LNCaP clone FGC (cell line): Measurements from ENCODE around the gene DCUN1D4.
"Not testable (repeated sequence)": the region's sequence is repeated elsewhere in the genome, so short reads cannot be mapped to it uniquely, and the experiment has no call there.

Experiments
- DNase-seq: peaks from one replicate; pipeline ENCODE4 v3.0.0-alpha.2; 2011; ENCODE audit warnings: low read depth
- H3K4me3 ChIP-seq: 2 replicates; pipeline ENCODE4 v1.5.1; 2011; ENCODE audit warnings: mild to moderate bottlenecking, low read depth, low read length, control low read depth
- CTCF ChIP-seq: IDR thresholded peaks from 2 replicates; pipeline ENCODE4 v1.5.1; 2012; ENCODE audit warnings: mild to moderate bottlenecking; ENCODE audit not compliant: control insufficient read depth, insufficient read depth; ENCODE audit errors: extremely low read depth

Gene DCUN1D4

DNA sequence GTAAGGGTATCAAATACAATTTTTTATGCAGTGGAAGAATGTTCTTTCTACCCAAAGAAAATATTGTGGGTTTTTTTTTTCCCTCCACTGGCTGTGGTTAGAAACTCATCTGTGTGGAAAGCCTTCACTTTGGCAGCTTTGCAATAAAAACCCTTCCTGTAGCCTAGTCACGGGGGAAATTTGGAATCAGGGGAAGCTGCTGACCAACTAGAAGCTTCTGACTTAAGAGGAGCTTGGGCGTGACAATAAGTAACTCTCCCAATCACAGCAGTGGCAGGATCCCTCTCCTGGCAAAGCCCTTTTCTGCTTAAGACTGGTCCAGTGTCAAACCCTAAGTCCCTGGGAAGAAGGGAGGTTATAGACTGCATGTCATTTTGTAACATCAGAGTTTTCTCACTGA, 89.3 kb downstream of the DCUN1D4 start:
- DNase-seq = no peak
- H3K4me3 ChIP-seq = no peak overlapping the region
- no peak for TF ChIP-seq CTCF

GRCh38 chr4:51932684-51933083, 89.7 kb downstream of the DCUN1D4 start:
- no peak for TF ChIP-seq CTCF
- no peak for DNase-seq
- H3K4me3 ChIP-seq = no peak overlapping the region

GRCh38 chr4:51940460-51940859, 97.5 kb downstream of the DCUN1D4 start:
- not testable (repeated sequence) for DNase-seq, H3K4me3 ChIP-seq

GRCh38 chr4:51942108-51942832, 99.3 kb downstream of the DCUN1D4 start:
- TF ChIP-seq CTCF = no peak
- no peak for DNase-seq
- H3K4me3 ChIP-seq = no peak overlapping the region

DNA sequence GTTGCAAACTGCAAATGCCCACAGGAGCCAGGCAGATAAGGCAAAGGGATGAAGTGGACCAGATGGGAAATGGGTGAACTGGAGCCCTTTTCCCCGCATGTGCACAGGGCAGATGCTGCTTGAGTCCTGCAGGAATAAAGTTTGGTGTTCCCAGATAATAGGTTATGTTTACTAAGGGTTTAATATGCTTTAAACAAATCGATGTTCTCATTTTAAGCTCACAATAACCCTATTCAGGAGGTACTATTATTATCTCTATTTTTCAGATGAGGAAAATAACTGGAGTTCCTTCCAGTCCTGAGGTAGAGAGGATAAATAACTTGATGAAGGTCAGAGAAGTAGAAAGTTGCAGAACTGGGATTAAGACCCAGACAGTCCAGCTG, 99.9 kb downstream of the DCUN1D4 start:
- DNase-seq = no peak
- no peak for TF ChIP-seq CTCF
- no peak overlapping the region for H3K4me3 ChIP-seq

DNA sequence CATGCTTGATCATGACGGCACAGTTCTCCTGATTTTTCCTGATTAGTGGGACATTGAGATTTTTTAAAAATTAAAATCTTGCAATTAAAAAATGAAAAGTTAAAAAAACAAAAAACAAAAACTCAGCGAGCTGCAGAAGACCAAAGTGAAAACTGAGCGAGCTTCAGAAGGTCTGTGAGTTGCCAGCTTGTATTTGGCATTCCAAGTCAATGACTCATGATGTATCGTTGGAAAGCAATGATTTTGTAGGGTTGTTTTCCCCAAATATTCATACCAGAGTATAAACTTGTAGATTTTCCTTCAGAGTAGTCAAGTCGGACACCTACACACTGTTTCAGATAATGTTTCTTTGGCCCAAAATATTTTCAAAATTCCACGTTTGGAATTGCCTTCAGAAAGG, 100.3 kb downstream of the DCUN1D4 start:
- no peak for DNase-seq
- H3K4me3 ChIP-seq = no peak overlapping the region
- no peak for TF ChIP-seq CTCF

DNA sequence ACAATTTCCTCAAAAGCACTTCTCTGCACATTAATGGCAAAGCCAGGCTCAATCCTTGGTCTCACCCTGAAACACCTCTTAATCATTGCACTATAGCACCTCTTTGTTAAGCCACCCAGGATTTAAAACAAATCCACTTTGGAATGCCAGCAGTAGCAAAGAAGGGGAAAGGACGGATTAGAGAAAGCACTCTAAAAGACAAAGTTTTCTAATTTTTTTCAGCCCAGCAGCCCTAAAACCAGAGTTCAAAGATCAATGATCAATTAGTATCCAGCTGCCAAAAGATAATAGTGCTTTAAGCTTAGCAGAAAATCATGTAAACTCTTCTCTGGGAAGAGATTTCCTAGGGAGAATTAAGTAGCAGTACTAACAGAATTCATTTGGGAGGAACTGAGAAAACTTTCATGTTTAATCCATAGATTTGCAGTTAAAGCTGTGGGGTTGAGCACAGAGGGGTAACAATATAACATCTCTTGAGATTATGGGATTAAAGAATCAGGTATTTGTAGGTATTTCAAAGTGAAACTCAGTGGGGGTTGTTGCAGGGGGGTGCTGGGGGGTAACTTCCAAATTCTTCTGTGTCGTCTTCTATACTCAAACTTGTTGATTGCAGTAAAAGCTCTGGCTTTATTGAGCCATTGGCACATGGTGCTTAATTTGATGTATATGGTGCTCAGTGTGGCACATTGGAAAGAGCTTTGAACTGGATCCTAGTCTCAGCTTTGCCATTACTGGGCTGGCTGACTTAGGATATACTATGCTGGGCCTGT, 115.4 kb downstream of the DCUN1D4 start:
- no peak for DNase-seq
- TF ChIP-seq CTCF = no peak
- H3K4me3 ChIP-seq = no peak overlapping the region
